T-cell (primary cell): ENCODE results near the gene SVOP. TPM values are rescaled to one million over a fixed set of nuclear protein-coding genes. Genes with fewer than 3 reads are reported as not detected.
A peak's percentile ranks its signal among the peaks of the same experiment; 100 is the strongest.

Experiments used
- ATAC-seq, 4 experiments: fragments of 200-7000 bp in 3 of 4; fragments of 150-1000 bp in 1 of 4; cut with Tn5 transposase; replicated peaks in 1 of 4; 1 replicate in 3 of 4; 2 replicates in 1 of 4; pipeline ENCODE4 v1.10.0; 2021; ENCODE audit warnings: moderate library complexity in 3 of 4, mild to moderate bottlenecking in 2 of 4, moderate number of reproducible peaks in 1 of 4
- CTCF ChIA-PET, 2 donors: fragments of 300-600 bp; sonication (Branson Sonifier 250); formaldehyde crosslinking; loops; one replicate each; lab custom pipeline; 2022; ENCODE audit warnings: antibody characterized with exemption in 2 of 2; lab: Charles Lee
- POLR2A ChIA-PET, 2 donors: fragments of 300-600 bp; sonication (Branson Sonifier 250); formaldehyde crosslinking; loops; one replicate each; lab custom pipeline; 2022; ENCODE audit warnings: antibody characterized with exemption in 2 of 2; lab: Charles Lee
- DNase-seq, 35 experiments: peaks; one replicate each; pipeline versions ENCODE4 v3.0.0 to v3.0.0-alpha.2; 2013 to 2023
- H3K27ac ChIP-seq: one replicate; pipeline ENCODE4 v1.5.1; 2013; ENCODE audit warnings: low read length
- H3K27me3 ChIP-seq, 2 experiments: replicated peaks in 1 of 2; 1 replicate in 1 of 2; 2 replicates in 1 of 2; pipeline versions ENCODE4 v1.6.1 to v1.7.0; 2013; ENCODE audit warnings: low read length in 1 of 2, mixed read lengths in 1 of 2; ENCODE audit not compliant: control insufficient read depth in 2 of 2, insufficient read depth in 2 of 2; ENCODE audit errors: extremely low read depth in 1 of 2
- H3K36me3 ChIP-seq, 2 donors: 1 replicate in 1 of 2; 2 replicates in 1 of 2; pipeline versions ENCODE4 v1.6.1 to v1.7.0; 2013; ENCODE audit warnings: low read length in 1 of 2; ENCODE audit not compliant: control insufficient read depth in 2 of 2, insufficient read depth in 1 of 2; ENCODE audit errors: extremely low read depth in 1 of 2
- H3K4me1 ChIP-seq, 2 experiments: 1 replicate in 1 of 2; 2 replicates in 1 of 2; pipeline versions ENCODE4 v1.6.1 to v1.7.0; 2013; ENCODE audit warnings: low read length in 2 of 2, mixed read lengths in 1 of 2; ENCODE audit not compliant: insufficient read depth in 2 of 2, control insufficient read depth in 1 of 2; ENCODE audit errors: extremely low read depth in 1 of 2
- H3K4me3 ChIP-seq, 2 donors: 1 replicate in 1 of 2; 2 replicates in 1 of 2; pipeline versions ENCODE4 v1.5.1 to v1.7.0; 2013; ENCODE audit warnings: mild to moderate bottlenecking in 2 of 2, low read length in 1 of 2, moderate library complexity in 1 of 2; ENCODE audit not compliant: control insufficient read depth in 1 of 2; ENCODE audit errors: extremely low read depth in 1 of 2
- H3K9me3 ChIP-seq: 2 replicates; pipeline ENCODE4 v1.7.0; 2013
- H3K27ac Mint-ChIP-seq, 2 donors: one replicate each; pipeline ENCODE4 v1.8.0; 2020 to 2021; ENCODE audit warnings: mild to moderate bottlenecking in 2 of 2, mixed read lengths in 2 of 2
- H3K27me3 Mint-ChIP-seq, 2 donors: one replicate each; pipeline ENCODE4 v1.8.0; 2021 to 2022; ENCODE audit warnings: mixed read lengths in 2 of 2
- H3K36me3 Mint-ChIP-seq: one replicate; pipeline ENCODE4 v1.8.0; 2021; ENCODE audit warnings: mixed read lengths
- H3K4me1 Mint-ChIP-seq, 3 donors: one replicate each; pipeline ENCODE4 v1.8.0; 2020 to 2022; ENCODE audit warnings: mixed read lengths in 3 of 3, mild to moderate bottlenecking in 1 of 3
- H3K4me3 Mint-ChIP-seq, 3 donors: one replicate each; pipeline ENCODE4 v1.8.0; 2020 to 2022; ENCODE audit warnings: mild to moderate bottlenecking in 3 of 3, mixed read lengths in 3 of 3, moderate library complexity in 3 of 3
- H3K9me3 Mint-ChIP-seq, 3 donors: one replicate each; pipeline ENCODE4 v1.8.0; 2020 to 2022; ENCODE audit warnings: mixed read lengths in 3 of 3
- WGBS: methylation state at CpG from one replicate; pipeline ENCODE4 v1.1.5; 2013; ENCODE audit warnings: missing lambda C conversion rate; ENCODE audit not compliant: insufficient coverage; 5-methylcytosine and 5-hydroxymethylcytosine counted together
- total RNA-seq, 35 experiments: library from RNA in 6 of 35; stranded (reverse) in 6 of 35; fragments of 120-200 nt in 1 of 35; gene quantifications; one replicate each; pipeline versions ENCODE4 v1.2.1 to v1.2.4 and lab custom pipeline; 2013 to 2026

Gene SVOP
- total RNA-seq, 5 donors from 2014 or later (not counting 1 experiment from before 2014, with no cell fraction given) = not detected

GRCh38 chr12:108964371-108965352 is 56.2 kb downstream of the SVOP start:
- Mint-ChIP-seq H3K27me3 (peaks cover 9 to 10% of the 10 kb centered on the region in 2 donors), H3K4me1 (no peaks in the 10 kb centered on the region), H3K27ac (no peak overlapping the region), H3K9me3 (no peaks in the 10 kb centered on the region), H3K36me3 (no peaks in the 10 kb centered on the region), H3K4me3 (no peak overlapping the region)
- Histone ChIP-seq H3K9me3 (no peaks in the 10 kb centered on the region), H3K4me3 (no peak overlapping the region), H3K27ac (no peak overlapping the region), H3K27me3 (peaks cover 0 to 9% of the 10 kb centered on the region in 2 experiments), H3K4me1 (no peaks in the 10 kb centered on the region), H3K36me3 (no peaks in the 10 kb centered on the region)
- no peak for ATAC-seq
- 90% methylated on average over 4 of the region's 8 CpGs for WGBS
- DNase-seq = no peak
- POLR2A ChIA-PET = interaction anchor here in 1 of 2 donors (0.6 kb wide), 1 partner anchor 10 kb away, joined by 4 read pairs; no protein-coding TSS in a partner anchor
- CTCF ChIA-PET = interaction anchor here in 1 of 2 donors (0.6 kb wide), 1 partner anchor 72 kb away, joined by 5 read pairs; no protein-coding TSS in a partner anchor

GRCh38 chr12:108962256-108962655 is 58.6 kb downstream of the SVOP start:
- Histone ChIP-seq H3K9me3 (no peaks in the 10 kb centered on the region), H3K36me3 (no peaks in the 10 kb centered on the region), H3K4me3 (no peak overlapping the region), H3K27ac (no peak overlapping the region), H3K27me3 (peaks cover 0 to 9% of the 10 kb centered on the region in 2 experiments), H3K4me1 (no peaks in the 10 kb centered on the region)
- WGBS = 92% methylated on average over 2 of the region's 4 CpGs
- H3K9me3 Mint-ChIP-seq = no peaks in the 10 kb centered on the region
- no peak overlapping the region for H3K27ac Mint-ChIP-seq
- ATAC-seq = no peak
- DNase-seq = no peak
- no peaks in the 10 kb centered on the region for H3K4me1 Mint-ChIP-seq
- H3K27me3 Mint-ChIP-seq = peaks cover 0 to 7% of the 10 kb centered on the region in 2 donors
- CTCF ChIA-PET = no interaction called here
- POLR2A ChIA-PET = no interaction called here
- no peaks in the 10 kb centered on the region for H3K36me3 Mint-ChIP-seq
- no peak overlapping the region for H3K4me3 Mint-ChIP-seq

- Mint-ChIP-seq H3K9me3 (no peaks in the 10 kb centered on the region), H3K27ac (no peak overlapping the region), H3K36me3 (no peaks in the 10 kb centered on the region), H3K27me3 (peaks cover 7 to 20% of the 10 kb centered on the region in 2 donors), H3K4me1 (no peaks in the 10 kb centered on the region), H3K4me3 (no peak overlapping the region)
- DNase-seq (no peak), ATAC-seq (no peak)
- no peak overlapping the region for H3K27ac ChIP-seq
- CTCF ChIA-PET = interaction anchor here in 1 of 2 donors (0.6 to 1.2 kb wide), 2 partner anchors 9 to 1551 kb away, joined by 3 read pairs; no protein-coding TSS in a partner anchor
- POLR2A ChIA-PET = no interaction called here
- 94% methylated on average over 6 of the region's 11 CpGs for WGBS
- no peak overlapping the region for H3K4me3 ChIP-seq
- H3K9me3 ChIP-seq = no peaks in the 10 kb centered on the region
- peaks cover 0 to 7% of the 10 kb centered on the region in 2 experiments for H3K27me3 ChIP-seq
- no peaks in the 10 kb centered on the region for H3K4me1 ChIP-seq
- no peaks in the 10 kb centered on the region for H3K36me3 ChIP-seq
Measured at GRCh38 chr12:108959748-108960655, 60.9 kb downstream of the SVOP start.

GRCh38 chr12:108955225-108955835 is 65.5 kb downstream of the SVOP start:
- peaks cover 0 to 8% (median 7%) of the 10 kb centered on the region in 3 donors for H3K4me1 Mint-ChIP-seq
- 100% methylated on average over 1 of the region's 6 CpGs for WGBS
- Histone ChIP-seq H3K36me3 (no peaks in the 10 kb centered on the region), H3K27ac (no peak overlapping the region), H3K4me1 (peaks cover 0 to 3% of the 10 kb centered on the region in 2 experiments), H3K4me3 (no peak overlapping the region), H3K27me3 (no peaks in the 10 kb centered on the region), H3K9me3 (no peaks in the 10 kb centered on the region)
- ChIA-PET CTCF (interaction anchor here in 1 of 2 donors (0.7 kb wide), 1 partner anchor 291 kb away, joined by 3 read pairs; no protein-coding TSS in a partner anchor), POLR2A (interaction anchor here in 1 of 2 donors (0.6 kb wide), 1 partner anchor 97 kb away, joined by 3 read pairs; no protein-coding TSS in a partner anchor)
- H3K4me3 Mint-ChIP-seq = no peak overlapping the region
- peaks cover 10 to 13% of the 10 kb centered on the region in 2 donors for H3K27me3 Mint-ChIP-seq
- H3K9me3 Mint-ChIP-seq = no peaks in the 10 kb centered on the region
- no peak overlapping the region for H3K27ac Mint-ChIP-seq
- ATAC-seq = no peak
- H3K36me3 Mint-ChIP-seq = no peaks in the 10 kb centered on the region
- DNase-seq = no peak

GRCh38 chr12:108950991-108951739 is 69.7 kb downstream of the SVOP start:
- Mint-ChIP-seq H3K27ac (no peak overlapping the region), H3K4me3 (no peak overlapping the region), H3K4me1 (peaks cover 0 to 8% (median 7%) of the 10 kb centered on the region in 3 donors), H3K9me3 (peaks cover 0 to 9% (median 7%) of the 10 kb centered on the region in 3 donors), H3K27me3 (peaks cover 15% of the 10 kb centered on the region in 2 donors), H3K36me3 (no peaks in the 10 kb centered on the region)
- Histone ChIP-seq H3K9me3 (no peaks in the 10 kb centered on the region), H3K4me1 (peaks cover 0 to 3% of the 10 kb centered on the region in 2 experiments), H3K27ac (no peak overlapping the region), H3K36me3 (no peaks in the 10 kb centered on the region), H3K27me3 (no peaks in the 10 kb centered on the region), H3K4me3 (no peak overlapping the region)
- ChIA-PET CTCF (interaction anchor here (0.5 to 1.2 kb wide), 15 partner anchors 8 to 1366 kb away, joined by 3 to 11 read pairs (median 4); no protein-coding TSS in a partner anchor), POLR2A (interaction anchor here in 1 of 2 donors (0.5 kb wide), 1 partner anchor 139 kb away, joined by 3 read pairs; no protein-coding TSS in a partner anchor)
- ATAC-seq (peak; percentile 70 to 89 (median 73)), DNase-seq (peak; percentile 40 to 85 (median 65))
- WGBS = 24% methylated on average over 4 of the region's 12 CpGs
